H1 (cell line): Measurements from ENCODE around the gene DAPK1. TPM values are rescaled to one million over a fixed set of nuclear protein-coding genes. Genes with fewer than 3 reads are reported as not detected.

Experiments
- CTCF ChIA-PET: fragments of 300-600 bp; sonication (Branson Sonifier 250); formaldehyde crosslinking; loops from one replicate; lab custom pipeline; 2021; ENCODE audit not compliant: partially characterized antibody; lab: Charles Lee
- POLR2A ChIA-PET: fragments of 300-600 bp; sonication (Branson Sonifier 250); formaldehyde crosslinking; loops from one replicate; lab custom pipeline; 2021; ENCODE audit warnings: inconsistent platforms; ENCODE audit not compliant: partially characterized antibody; lab: Charles Lee
- DNase-seq, 2 experiments: peaks; one replicate each; pipeline versions ENCODE4 v3.0.0 to v3.0.0-alpha.2; 2010 to 2022; ENCODE audit warnings: low spot score in 2 of 2, low read depth in 1 of 2, mixed read lengths in 1 of 2
- FAIRE-seq: peaks from 2 replicates; lab custom pipeline; 2011; peaks lifted over from hg19 to GRCh38; lab: Jason Lieb, UNC
- H2AFZ ChIP-seq: 2 replicates; pipeline ENCODE4 v1.8.1; 2012; ENCODE audit warnings: low read length, inconsistent platforms
- H2AK5ac ChIP-seq: 2 replicates; pipeline ENCODE4 v1.6.1; 2013; ENCODE audit warnings: low read depth, low read length
- H2BK120ac ChIP-seq: replicated peaks from 2 replicates; pipeline ENCODE3; 2013; ENCODE audit warnings: low read depth, low read length, inconsistent platforms
- H2BK12ac ChIP-seq: 2 replicates; pipeline ENCODE4 v1.6.1; 2013; ENCODE audit warnings: low read depth, low read length
- H2BK15ac ChIP-seq: 2 replicates; pipeline ENCODE4 v1.6.1; 2013; ENCODE audit warnings: low read length
- H2BK20ac ChIP-seq: 2 replicates; pipeline ENCODE4 v1.6.1; 2013; ENCODE audit warnings: low read length
- H2BK5ac ChIP-seq: 2 replicates; pipeline ENCODE4 v1.6.1; 2013; ENCODE audit warnings: low read depth, low read length
- H3K14ac ChIP-seq: 2 replicates; pipeline ENCODE4 v1.6.1; 2013; ENCODE audit warnings: inconsistent platforms; ENCODE audit not compliant: insufficient read length
- H3K18ac ChIP-seq: 2 replicates; pipeline ENCODE4 v1.6.1; 2013; ENCODE audit warnings: low read length; ENCODE audit errors: extremely low read depth
- H3K23ac ChIP-seq: 2 replicates; pipeline ENCODE4 v1.6.1; 2013; ENCODE audit warnings: inconsistent platforms; ENCODE audit not compliant: insufficient read length
- H3K23me2 ChIP-seq: 2 replicates; pipeline ENCODE4 v1.6.1; 2013; ENCODE audit warnings: low read depth, low read length
- H3K27ac ChIP-seq: 2 replicates; pipeline ENCODE4 v1.6.1; 2011; ENCODE audit warnings: low read depth, low read length, inconsistent platforms
- H3K27me3 ChIP-seq, 4 experiments: replicated peaks in 1 of 4; 1 replicate in 1 of 4; 2 replicates in 3 of 4; pipeline versions ENCODE4 v1.6.1 to v1.8.1; 2011 to 2013; ENCODE audit warnings: low read length in 3 of 4, mild to moderate bottlenecking in 3 of 4, inconsistent platforms in 2 of 4, mixed read lengths in 2 of 4, moderate library complexity in 1 of 4; ENCODE audit not compliant: control insufficient read depth in 3 of 4, insufficient read depth in 3 of 4; ENCODE audit errors: extremely low read depth in 1 of 4
- H3K36me3 ChIP-seq, 4 experiments: 2 replicates each; pipeline versions ENCODE4 v1.6.1 to v1.8.1; 2011 to 2013; ENCODE audit warnings: mild to moderate bottlenecking in 4 of 4, low read length in 3 of 4, moderate library complexity in 2 of 4, control low read depth in 1 of 4, inconsistent platforms in 1 of 4; ENCODE audit not compliant: insufficient read depth in 4 of 4, control insufficient read depth in 2 of 4
- H3K4ac ChIP-seq: replicated peaks from 2 replicates; pipeline ENCODE3; 2013; ENCODE audit warnings: low read length, low read depth, mixed read lengths, inconsistent platforms; ENCODE audit not compliant: insufficient read length
- H3K4me1 ChIP-seq, 4 experiments: replicated peaks in 1 of 4; 1 replicate in 1 of 4; 2 replicates in 3 of 4; pipeline versions ENCODE4 v1.6.1 to v1.8.1; 2011 to 2013; ENCODE audit warnings: low read length in 3 of 4, inconsistent platforms in 2 of 4, mixed read lengths in 1 of 4; ENCODE audit not compliant: insufficient read depth in 4 of 4, control insufficient read depth in 3 of 4
- H3K4me2 ChIP-seq, 2 experiments: 2 replicates each; pipeline versions ENCODE4 v1.6.1 to v1.8.1; 2011 to 2013; ENCODE audit warnings: low read depth in 2 of 2, low read length in 2 of 2, control low read depth in 1 of 2, inconsistent platforms in 1 of 2, mild to moderate bottlenecking in 1 of 2; ENCODE audit not compliant: insufficient read depth in 1 of 2
- H3K4me3 ChIP-seq, 4 experiments: fragments of 200-600, 300-600 bp in 1 of 4; sonication (generic), shearing (Covaris generic), sonication (Bioruptor Twin) in 1 of 4; 2 replicates each; pipeline versions ENCODE4 v1.5.1 to v1.8.1; 2011 to 2016; ENCODE audit warnings: low read length in 4 of 4, low read depth in 3 of 4, control low read depth in 2 of 4, inconsistent platforms in 2 of 4, mild to moderate bottlenecking in 2 of 4, mixed read lengths in 1 of 4, moderate library complexity in 1 of 4; ENCODE audit not compliant: insufficient read depth in 2 of 4; ENCODE audit errors: extremely low read depth in 1 of 4
- H3K56ac ChIP-seq: replicated peaks from 2 replicates; pipeline ENCODE3; 2013; ENCODE audit warnings: low read depth, mild to moderate bottlenecking, mixed read lengths, low read length, inconsistent platforms; ENCODE audit not compliant: insufficient read length
- H3K79me1 ChIP-seq: 2 replicates; pipeline ENCODE4 v1.6.1; 2013; ENCODE audit warnings: low read depth, low read length, control low read depth
- H3K79me2 ChIP-seq, 2 experiments: 2 replicates each; pipeline versions ENCODE4 v1.6.1 to v1.8.1; 2012 to 2013; ENCODE audit warnings: low read length in 2 of 2, mild to moderate bottlenecking in 2 of 2, inconsistent platforms in 1 of 2; ENCODE audit not compliant: insufficient read depth in 2 of 2, control insufficient read depth in 1 of 2
- H3K9ac ChIP-seq, 4 experiments: replicated peaks in 1 of 4; 1 replicate in 1 of 4; 2 replicates in 3 of 4; pipeline versions ENCODE4 v1.6.1 to v1.8.1; 2011 to 2013; ENCODE audit warnings: low read depth in 3 of 4, low read length in 3 of 4, control low read depth in 2 of 4, mild to moderate bottlenecking in 2 of 4, moderate library complexity in 2 of 4, inconsistent platforms in 1 of 4; ENCODE audit errors: extremely low read depth in 1 of 4
- H3K9me3 ChIP-seq, 2 experiments: 2 replicates each; pipeline versions ENCODE4 v1.6.1 to v1.8.1; 2012 to 2013; ENCODE audit warnings: mild to moderate bottlenecking in 2 of 2, moderate library complexity in 2 of 2, control low read depth in 1 of 2, inconsistent platforms in 1 of 2, low read depth in 1 of 2, low read length in 1 of 2, mixed read lengths in 1 of 2; ENCODE audit not compliant: insufficient read depth in 2 of 2
- H4K20me1 ChIP-seq, 2 experiments: replicated peaks in 1 of 2; 2 replicates each; pipeline versions ENCODE3 to v1.8.1; 2011 to 2013; ENCODE audit warnings: inconsistent platforms in 2 of 2, low read length in 2 of 2, mild to moderate bottlenecking in 1 of 2; ENCODE audit not compliant: insufficient read depth in 2 of 2, control insufficient read depth in 1 of 2
- H4K5ac ChIP-seq: 2 replicates; pipeline ENCODE4 v1.6.1; 2013; ENCODE audit warnings: low read length, low read depth, mixed read lengths, inconsistent platforms; ENCODE audit not compliant: insufficient read length
- H4K8ac ChIP-seq: 2 replicates; pipeline ENCODE4 v1.8.0; 2013; ENCODE audit warnings: mild to moderate bottlenecking, moderate library complexity, low read length, inconsistent platforms; ENCODE audit not compliant: insufficient read depth; ENCODE audit errors: extremely low read depth
- H4K91ac ChIP-seq: replicated peaks from 2 replicates; pipeline ENCODE3; 2013; ENCODE audit warnings: low read length, mixed read lengths, inconsistent platforms; ENCODE audit not compliant: insufficient read length
- ASH2L ChIP-seq: fragments of 200-600, 300-600 bp; sonication (generic); IDR thresholded peaks from one replicate; pipeline ENCODE4 v1.7.1; 2017; ENCODE audit warnings: low read length
- CBX5 ChIP-seq: fragments of 300-800, 300-1000 bp; sonication (generic); IDR thresholded peaks from 2 replicates; pipeline ENCODE4 v1.7.1; 2016; ENCODE audit warnings: antibody characterized with exemption, low read length, low read depth
- CTBP2 ChIP-seq: IDR thresholded peaks from 2 replicates; pipeline ENCODE4 v1.7.0; 2011; ENCODE audit warnings: borderline replicate concordance, mild to moderate bottlenecking, moderate library complexity, mixed read lengths, low read length; ENCODE audit not compliant: insufficient read depth, insufficient read length
- EP300 ChIP-seq, 2 experiments: IDR thresholded peaks; 1 replicate in 1 of 2; 2 replicates in 1 of 2; pipeline ENCODE4 v1.6.1; 2011 to 2012; ENCODE audit warnings: low read depth in 2 of 2, low read length in 2 of 2, mild to moderate bottlenecking in 2 of 2, borderline replicate concordance in 1 of 2, inconsistent platforms in 1 of 2, moderate library complexity in 1 of 2
- KDM1A ChIP-seq: fragments of 200-600, 300-600 bp; sonication (generic); IDR thresholded peaks from 2 replicates; pipeline ENCODE4 v1.7.1; 2016; ENCODE audit warnings: mild to moderate bottlenecking, low read length, borderline replicate concordance
- KDM5A ChIP-seq: fragments of 200-600 bp; IDR thresholded peaks from 2 replicates; pipeline ENCODE4 v1.7.1; 2012; ENCODE audit warnings: mild to moderate bottlenecking, low read length, inconsistent platforms, mixed read lengths
- NANOG ChIP-seq: IDR thresholded peaks from 2 replicates; pipeline ENCODE4 v1.6.1; 2011; ENCODE audit warnings: low read length, low read depth, mild to moderate bottlenecking, inconsistent platforms; ENCODE audit not compliant: insufficient read depth, poor library complexity, severe bottlenecking
- POU5F1 ChIP-seq: IDR thresholded peaks from 2 replicates; pipeline ENCODE4 v1.6.1; 2011; ENCODE audit warnings: low read depth, mild to moderate bottlenecking, low read length, moderate library complexity
- RFX5 ChIP-seq: IDR thresholded peaks from 2 replicates; pipeline ENCODE4 v1.6.1; 2011; ENCODE audit warnings: low read depth, low read length, improper control_type of control experiment, borderline replicate concordance
- RNF2 ChIP-seq: fragments of 200-900, 300-1000 bp; sonication (generic); IDR thresholded peaks from 2 replicates; pipeline ENCODE4 v1.7.1; 2016; ENCODE audit warnings: borderline replicate concordance, low read depth, mild to moderate bottlenecking, antibody characterized with exemption, low read length; ENCODE audit not compliant: poor library complexity, severe bottlenecking; ENCODE audit errors: missing control alignments
- WGBS, 2 experiments: shearing (Covaris generic) in 1 of 2; methylation state at CpG; one replicate each; pipeline versions ENCODE4 v1.1.6 to v1.1.7; 2013 to 2015; ENCODE audit warnings: low lambda C conversion rate in 2 of 2, mixed read lengths in 2 of 2, inconsistent platforms in 1 of 2, low coverage in 1 of 2, missing lambda C conversion rate in 1 of 2; ENCODE audit not compliant: insufficient replicate concordance in 2 of 2, insufficient coverage in 1 of 2, insufficient read length in 1 of 2; ENCODE audit errors: extremely low coverage in 1 of 2, missing lambda C conversion rate in 1 of 2; 5-methylcytosine and 5-hydroxymethylcytosine counted together
- polyA plus RNA-seq, 7 experiments: library from polyadenylated mRNA; depleted of rRNA in 3 of 7; stranded (reverse) in 5 of 7; unstranded in 2 of 7; fragments of >200 nt in 5 of 7; fragments of 200-250 nt in 2 of 7; gene quantifications; 1 replicate in 5 of 7; 2 replicates in 1 of 7; 4 replicates in 1 of 7; pipeline versions ENCODE4 v1.2.1 to v1.2.3, GENCODE V29; 2011 to 2013; ENCODE audit warnings: missing spikeins in 2 of 7, mixed read lengths in 2 of 7
- total RNA-seq: library from RNA; stranded (reverse); fragmentation: NEBNext Ultra II Directional; extraction: Animal tissue kit (Norgen Biotek cat#: 25700); gene quantifications from 2 replicates; pipeline ENCODE4 v1.2.1, GENCODE V29; 2021
- TF ChIP-seq, protein P1 (sequence below): IDR thresholded peaks from 2 replicates; pipeline ENCODE4 v1.6.1; 2011; ENCODE audit warnings: low read depth, mild to moderate bottlenecking, low read length; ENCODE audit not compliant: insufficient read depth

Gene DAPK1
- total and polyA plus RNA-seq, 2 of the 8 experiments (the other 6 are each of a cell fraction or from before 2014, with no cell fraction given): 62.4 to 131 TPM

DNA sequence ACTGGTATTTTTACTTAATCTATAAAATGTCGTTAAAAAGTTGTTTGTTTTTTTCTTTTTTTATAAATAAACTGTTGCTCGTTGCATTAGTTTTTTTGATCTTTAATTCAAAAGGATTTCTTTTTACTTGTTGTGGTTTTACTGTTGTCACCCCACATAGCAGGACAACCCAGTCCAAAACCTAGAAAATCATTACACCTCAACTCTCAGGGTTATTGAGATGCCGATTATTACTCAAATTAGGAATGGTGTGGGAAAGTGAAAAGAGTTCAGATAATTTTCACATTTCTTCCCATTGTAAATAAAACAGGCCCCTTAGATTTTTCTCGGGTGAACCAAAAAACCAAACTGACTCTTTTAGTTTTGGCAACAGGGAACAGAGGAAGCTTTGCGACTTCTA lies 210.9 kb downstream of the DAPK1 start:
- Histone ChIP-seq H3K9ac (no peak overlapping the region), H3K4me2 (no peak overlapping the region), H2BK5ac (no peak overlapping the region), H3K36me3 (peaks cover 15 to 39% (median 27%) of the 10 kb centered on the region in 4 experiments), H2BK15ac (no peak overlapping the region), H4K5ac (no peak overlapping the region), H3K23me2 (peaks cover 6% of the 10 kb centered on the region; the same call in 1 of the 2 replicates), H4K20me1 (peaks cover 0 to 5% of the 10 kb centered on the region in 2 experiments), H3K9me3 (no peaks in the 10 kb centered on the region), H3K79me2 (no peaks in the 10 kb centered on the region), H4K91ac (no peak overlapping the region), H4K8ac (no peak overlapping the region), H2AFZ (no peak overlapping the region), H3K56ac (no peak overlapping the region), H3K23ac (no peak overlapping the region), H2AK5ac (no peak overlapping the region), H3K4ac (no peak overlapping the region), H3K79me1 (no peaks in the 10 kb centered on the region), H3K4me1 (no peaks in the 10 kb centered on the region; a peak in 2 of 7 replicates), H2BK20ac (no peak overlapping the region), H3K18ac (no peak overlapping the region), H3K27me3 (no peaks in the 10 kb centered on the region), H2BK120ac (no peak overlapping the region), H2BK12ac (no peak overlapping the region), H3K14ac (no peak overlapping the region), H3K4me3 (no peak overlapping the region), H3K27ac (no peak overlapping the region)
- FAIRE-seq (no peak), DNase-seq (no peak)
- 90% methylated on average over 5 of the region's 5 CpGs; no CpG with 5 or more reads in 1 of the 2 experiments for WGBS, 2 experiments
- CTCF ChIA-PET: interaction anchor here (2.3 to 2.9 kb wide), 2 partner anchors 24 to 104 kb away, joined by 10 to 15 read pairs; no protein-coding TSS in a partner anchor
- POLR2A ChIA-PET: no interaction called here
- TF ChIP-seq EP300 (IDR thresholded peaks at IDR 0.05; ENCODE audit: borderline replicate concordance in 1 of 2, low read depth in 2 of 2, low read length in 2 of 2) (no peak), KDM1A (no peak), ASH2L (no peak), NANOG (no peak), CBX5 (no peak), CTBP2 (no peak), KDM5A (no peak), RNF2 (no peak), POU5F1 (no peak), RFX5 (no peak)
- TF ChIP-seq, protein P1, sequence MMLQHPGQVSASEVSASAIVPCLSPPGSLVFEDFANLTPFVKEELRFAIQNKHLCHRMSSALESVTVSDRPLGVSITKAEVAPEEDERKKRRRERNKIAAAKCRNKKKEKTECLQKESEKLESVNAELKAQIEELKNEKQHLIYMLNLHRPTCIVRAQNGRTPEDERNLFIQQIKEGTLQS: no peak
